HL-60/S4 treated with phorbol 12-myristate 13-acetate at 8.2 ng/mL for 4 days and 3 days (cell line): ENCODE results near the gene SPEF2.
"Not testable (repeated sequence)": the region's sequence is repeated elsewhere in the genome, so short reads cannot be mapped to it uniquely, and the experiment has no call there.

Experiments used
- in situ Hi-C: fragments of 300-500 bp; cut with MboI; formaldehyde crosslinking; loops from 2 replicates; pipeline ENCODE4 v1.15.0; 2022; ENCODE audit warnings: low sequenced_read_pairs

Gene SPEF2

GRCh38 chr5:35815089-35815936 is 197.7 kb downstream of the SPEF2 start:
- in situ Hi-C loops: no loop called here

- in situ Hi-C loops: no loop called here
Measured at GRCh38 chr5:35816881-35817521, 199.3 kb downstream of the SPEF2 start.

DNA sequence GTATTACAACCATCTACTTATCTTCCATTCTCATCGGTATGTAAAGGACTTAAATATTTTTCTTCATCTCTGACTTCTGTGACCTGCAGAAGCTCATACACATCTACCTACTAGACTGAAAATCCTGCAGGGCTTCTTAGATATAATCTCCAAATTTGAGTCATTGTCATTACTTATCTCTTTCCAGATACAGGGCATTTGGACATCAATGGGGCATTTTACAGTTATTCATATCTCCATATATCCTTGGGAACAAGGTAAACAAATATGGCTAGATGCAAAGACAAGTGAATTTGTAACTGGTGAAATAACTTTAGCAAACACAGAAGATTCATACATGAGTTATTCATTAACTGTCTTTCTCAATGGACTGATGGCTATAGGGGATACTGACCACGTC is 201.4 kb downstream of the SPEF2 start:
- in situ Hi-C loops: no loop called here

DNA sequence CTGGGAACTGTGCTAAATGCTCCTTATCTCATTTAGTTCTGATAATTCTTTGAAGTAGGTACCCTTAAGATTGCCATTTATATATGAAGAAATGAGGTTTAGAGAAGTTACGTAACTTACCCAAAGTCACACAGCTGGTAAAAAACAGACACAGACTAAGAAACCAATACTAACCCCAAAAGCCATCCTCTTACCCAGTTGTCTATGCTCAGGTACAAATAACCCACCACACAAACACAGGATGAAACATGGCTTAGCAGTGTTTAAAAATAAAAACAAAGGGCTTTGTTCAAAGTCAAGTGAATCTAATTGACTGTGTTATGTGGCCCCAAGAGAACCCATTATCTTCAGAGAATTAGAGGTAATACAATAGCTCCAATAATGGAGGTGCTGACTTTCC is 202.0 kb downstream of the SPEF2 start:
- in situ Hi-C loops: no loop called here

DNA sequence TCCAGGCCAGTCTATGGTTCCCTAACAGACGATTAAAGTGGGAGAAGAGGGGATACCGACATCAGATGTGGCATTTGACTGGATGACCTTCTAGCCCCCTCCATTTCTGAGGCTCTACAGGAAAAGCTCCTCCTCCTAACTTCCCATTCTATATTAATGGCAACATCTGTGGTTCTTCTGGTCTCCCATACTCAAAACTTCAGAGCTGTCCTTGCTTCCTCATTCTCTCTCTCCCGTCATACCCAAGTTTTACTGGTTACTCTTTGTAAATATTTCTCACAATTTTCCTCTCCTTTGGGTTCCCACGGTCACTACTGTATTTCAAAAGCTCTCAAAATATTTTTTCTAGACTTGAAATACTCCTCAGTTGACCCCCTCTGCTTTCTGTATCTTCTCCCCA is 203.1 kb downstream of the SPEF2 start:
- in situ Hi-C loops: no loop called here

DNA sequence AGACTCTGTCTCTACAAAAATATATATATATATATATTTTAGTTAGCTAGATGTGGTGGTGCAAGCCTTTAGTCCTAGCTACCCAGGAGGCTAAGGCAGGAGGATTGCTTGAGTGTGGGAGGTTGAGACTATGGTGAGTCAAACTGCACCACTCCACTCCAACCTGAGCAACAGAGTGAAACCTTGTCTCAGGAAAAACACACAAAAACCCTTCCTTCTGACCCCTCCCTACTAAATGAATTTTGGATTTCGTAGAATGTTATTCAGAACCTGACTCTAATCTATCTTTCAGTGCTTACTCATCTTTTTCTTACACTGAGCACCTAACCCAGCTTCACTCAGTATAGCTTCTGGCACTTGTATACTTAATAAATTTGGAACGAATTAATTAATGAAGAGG is 203.8 kb downstream of the SPEF2 start:
- in situ Hi-C loops: no loop called here

GRCh38 chr5:35822511-35822910 is 204.8 kb downstream of the SPEF2 start:
- in situ Hi-C loops: no loop called here

DNA sequence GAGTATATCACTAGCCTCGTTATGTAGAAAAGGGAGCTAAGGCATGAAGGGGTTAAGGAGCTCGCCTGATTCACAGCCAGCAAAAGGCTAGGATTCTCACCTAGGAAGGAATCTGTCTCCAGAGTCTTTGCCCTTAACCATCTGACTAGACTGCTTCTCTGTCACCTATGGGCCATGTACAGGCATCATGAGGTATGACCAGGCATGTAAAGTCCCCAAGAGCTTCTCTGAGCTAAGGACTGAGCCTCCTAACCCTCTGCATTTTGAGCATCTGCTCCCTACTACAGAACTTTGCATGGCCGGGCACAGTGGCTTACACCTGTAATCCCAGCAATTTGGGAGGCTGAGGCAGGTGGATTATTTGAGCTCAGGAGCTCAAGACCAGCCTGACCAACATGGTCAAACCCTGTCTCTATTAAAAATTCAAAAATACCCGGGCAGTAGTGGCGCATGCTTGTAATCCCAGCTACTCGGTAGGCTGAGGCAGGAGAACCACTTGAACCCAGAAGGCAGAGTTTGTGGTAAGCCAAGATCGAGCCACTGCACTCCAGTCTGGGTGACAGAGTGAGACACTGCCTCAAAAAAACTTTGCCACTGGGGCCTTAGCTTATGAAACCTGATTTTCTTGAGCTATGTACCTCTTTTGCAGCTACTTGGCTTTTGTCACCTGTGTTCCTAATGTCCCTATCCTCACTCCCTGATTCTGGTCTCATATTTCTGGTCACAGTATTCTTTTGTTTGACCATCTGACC is 205.9 kb downstream of the SPEF2 start:
- in situ Hi-C loops: no loop called here

GRCh38 chr5:35826056-35826455 is 208.4 kb downstream of the SPEF2 start:
- in situ Hi-C loops: no loop called here

GRCh38 chr5:35826554-35826953 is 208.9 kb downstream of the SPEF2 start:
- in situ Hi-C loops: no loop called here

DNA sequence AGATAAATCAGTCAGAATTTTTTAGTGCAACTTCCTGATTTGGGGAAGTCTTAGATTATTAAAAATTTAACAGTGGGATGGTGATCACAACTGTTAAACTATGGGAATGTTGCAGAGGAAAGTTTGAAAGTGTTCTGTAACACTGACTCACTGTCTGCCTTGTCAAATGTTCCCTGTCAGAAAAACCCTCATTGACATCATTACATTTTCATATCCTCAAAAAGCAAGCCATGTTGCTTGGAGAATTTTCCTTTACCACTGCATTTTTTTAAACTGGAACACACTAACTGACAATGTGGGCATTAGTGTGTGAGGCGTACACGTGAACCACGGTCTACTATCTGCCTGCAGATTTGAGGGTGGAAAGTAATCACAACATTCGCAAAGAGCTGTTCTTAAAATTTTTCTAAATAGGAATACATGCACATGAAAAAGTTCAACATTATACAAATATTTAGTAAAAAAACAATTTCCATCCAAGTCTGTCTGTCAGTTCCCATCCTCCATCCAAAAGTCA is 210.5 kb downstream of the SPEF2 start:
- in situ Hi-C loops: no loop called here

DNA sequence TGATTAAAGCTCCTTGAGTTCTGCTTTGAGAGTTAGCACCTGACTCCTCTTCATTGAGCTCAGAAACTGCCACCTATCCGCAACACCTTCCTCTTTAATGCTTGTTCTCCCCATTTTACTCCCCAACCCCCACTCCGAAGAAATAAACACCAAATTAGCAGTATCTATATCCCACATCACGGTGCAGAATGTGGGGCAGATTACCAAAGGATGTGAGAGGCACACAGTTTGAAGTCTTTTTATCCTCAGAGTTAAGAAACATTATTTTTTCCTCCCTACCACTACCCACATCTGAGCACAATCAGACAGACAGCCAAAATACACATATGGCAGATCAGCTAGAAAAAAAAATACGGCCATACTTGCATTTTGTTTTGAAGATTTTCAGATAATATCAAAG is 212.9 kb downstream of the SPEF2 start:
- in situ Hi-C loops: no loop called here

DNA sequence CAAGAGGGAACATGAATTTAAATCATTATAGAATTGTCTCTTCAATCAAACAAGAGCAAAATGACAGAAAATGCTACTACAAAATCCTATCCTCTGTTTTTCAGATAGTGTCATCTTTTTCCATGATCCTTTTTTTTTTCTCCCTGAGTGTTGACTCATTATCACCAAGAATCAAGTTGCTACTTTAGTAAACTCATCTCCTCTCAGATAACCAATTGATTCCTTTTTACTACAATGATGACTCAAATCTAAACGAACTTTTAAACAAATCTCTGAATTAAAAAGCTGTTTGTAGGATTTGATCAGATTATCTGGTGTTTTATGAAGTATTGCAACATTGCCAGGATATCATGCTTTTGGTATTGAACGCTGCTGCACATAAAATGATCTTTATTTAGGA is 215.1 kb downstream of the SPEF2 start:
- in situ Hi-C loops: no loop called here

- in situ Hi-C loops: no loop called here
Measured at GRCh38 chr5:35833224-35833623, 215.6 kb downstream of the SPEF2 start.

DNA sequence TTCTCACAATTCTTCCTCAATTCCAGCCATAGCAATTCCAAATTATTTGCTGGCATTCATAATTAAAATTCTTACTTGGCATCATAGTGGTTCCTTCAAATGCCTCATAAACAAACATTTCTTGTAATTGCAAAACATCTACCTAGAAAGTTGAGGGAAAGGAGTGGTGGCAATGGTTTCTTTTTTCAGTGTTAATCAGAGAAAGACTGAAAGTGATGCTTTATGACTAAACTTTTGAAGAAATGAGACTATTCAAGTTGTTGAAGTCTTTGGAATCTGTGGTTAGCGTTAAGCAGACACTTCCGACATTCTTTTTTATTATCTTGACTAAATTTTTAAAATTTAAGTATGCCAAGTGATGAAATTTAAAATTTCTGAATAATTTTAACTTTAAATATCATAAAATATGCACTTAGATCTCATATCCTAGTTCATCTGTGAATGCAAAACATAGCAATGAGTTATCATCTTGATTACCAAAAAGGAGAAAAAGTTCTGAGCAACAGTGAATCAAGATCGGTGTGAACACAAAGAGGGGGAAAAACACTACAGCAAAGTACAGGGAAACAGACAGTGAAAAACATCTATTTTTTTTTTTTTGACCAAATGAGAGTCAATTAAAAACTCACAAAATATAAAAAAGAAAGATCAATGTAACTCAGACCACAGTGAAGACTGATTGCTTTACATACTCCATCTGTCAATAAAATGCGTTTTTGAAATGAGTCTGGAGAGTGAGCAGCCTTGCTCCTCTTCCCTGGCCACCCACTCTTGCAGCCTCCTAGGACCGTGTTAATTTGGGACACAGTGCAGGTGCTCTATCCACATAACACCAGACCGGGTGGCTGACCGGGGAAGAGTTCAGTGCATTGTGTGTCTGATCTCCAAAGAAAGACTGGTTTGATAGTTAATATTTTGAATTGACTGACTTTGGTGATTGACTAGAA is 218.4 kb downstream of the SPEF2 start:
- in situ Hi-C loops: no loop called here

- in situ Hi-C loops: no loop called here
Measured at GRCh38 chr5:35838370-35839042, 220.8 kb downstream of the SPEF2 start.

DNA sequence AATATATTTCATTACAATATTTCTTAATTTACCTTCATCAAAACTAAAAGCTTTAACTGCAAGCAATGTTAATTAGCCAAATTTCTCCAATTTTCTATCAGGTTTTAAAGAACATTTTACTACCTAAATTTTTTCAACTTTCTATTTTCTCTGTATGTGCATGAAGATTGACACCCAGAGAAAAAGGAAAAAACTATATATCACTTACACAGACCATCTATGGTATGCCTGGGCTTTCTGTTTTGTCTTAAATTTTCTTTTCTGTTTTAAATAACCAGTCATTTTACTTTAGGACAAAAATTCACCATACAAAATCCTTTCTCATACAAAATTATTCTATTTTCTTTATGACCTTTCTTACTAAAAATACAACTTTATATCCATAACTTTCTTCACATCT is 225.2 kb downstream of the SPEF2 start:
- in situ Hi-C loops: no loop called here

DNA sequence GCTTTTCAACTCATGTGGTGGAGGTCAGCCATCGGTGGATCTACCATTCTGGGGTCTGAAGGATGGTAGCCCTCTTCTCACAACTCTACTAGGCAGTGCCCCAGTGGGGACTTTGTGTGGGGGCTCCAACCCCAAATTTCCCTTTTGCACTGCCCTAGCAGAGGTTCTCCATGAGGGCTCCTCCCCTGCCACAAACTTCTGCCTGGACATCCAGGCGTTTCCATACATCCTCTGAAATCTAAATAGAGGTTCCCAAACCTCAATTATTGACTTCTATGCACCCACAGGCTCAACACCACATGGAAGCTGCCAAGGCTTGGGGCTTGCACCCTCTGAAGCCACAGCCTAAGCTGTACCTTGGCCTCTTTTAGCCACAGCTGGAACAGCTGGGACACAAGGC is 227.8 kb downstream of the SPEF2 start:
- in situ Hi-C loops: not testable (repeated sequence)

DNA sequence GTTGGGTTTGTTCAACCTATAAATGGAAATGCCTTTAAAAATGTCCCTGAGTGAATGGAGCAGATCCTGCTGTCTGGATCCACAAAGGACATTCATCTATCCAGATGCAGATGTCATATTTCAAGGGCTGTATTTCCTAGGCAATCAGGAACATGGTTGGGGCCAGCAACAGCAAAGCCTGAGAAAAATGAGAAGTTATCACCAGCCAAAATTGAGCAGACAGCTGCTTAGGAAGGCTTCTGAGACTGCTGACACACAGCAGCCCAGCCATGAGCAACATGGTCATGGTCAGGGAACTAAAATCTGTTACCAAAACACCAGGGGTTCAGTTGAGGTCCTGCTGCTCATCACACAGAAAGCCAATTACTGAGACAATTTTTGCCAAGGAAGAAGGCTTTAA is 229.8 kb downstream of the SPEF2 start:
- in situ Hi-C loops: no loop called here

DNA sequence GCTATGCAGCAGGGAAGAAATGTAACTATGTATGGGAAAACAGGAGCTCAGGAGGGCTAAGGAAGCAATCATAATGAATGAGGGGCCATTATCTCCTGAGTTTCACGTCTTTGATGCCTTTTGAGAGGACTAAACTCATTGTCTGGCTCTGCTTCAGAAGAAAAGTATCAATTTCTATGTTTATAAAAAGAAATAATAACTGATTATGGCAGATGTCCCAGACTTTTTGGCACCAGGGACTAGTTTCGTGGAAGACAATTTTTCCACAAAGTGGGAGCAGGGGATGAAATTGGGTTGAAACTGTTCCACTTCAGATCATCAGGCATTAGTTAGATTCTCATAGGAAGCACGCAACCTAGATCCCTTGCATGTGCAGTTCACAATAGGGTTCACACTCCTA is 230.3 kb downstream of the SPEF2 start:
- in situ Hi-C loops: no loop called here
